ENCODE measurements around the gene TCAIM. TPM values are rescaled to one million over a fixed set of nuclear protein-coding genes. Genes with fewer than 3 reads are reported as not detected.

The TCAIM gene
- polyA plus RNA-seq, 1 donor from 2014 or later = 38.1 TPM

GRCh38 chr3:44324584-44324983 lies 14.0 kb upstream of the TCAIM start:
- Histone ChIP-seq H3F3A (ENCODE audit: insufficient read depth, low read length, poor library complexity, severe bottlenecking) (no peaks in the 10 kb centered on the region), H3K9me2 (ENCODE audit: insufficient read depth, low read length) (no peaks in the 10 kb centered on the region)
- no peak for TF ChIP-seq EZH2 (IDR thresholded peaks at IDR 0.05; ENCODE audit: borderline replicate concordance, insufficient read depth, low read length, poor library complexity, severe bottlenecking)

GRCh38 chr3:44326019-44326418 lies 12.5 kb upstream of the TCAIM start:
- Histone ChIP-seq H3K36me3 (ENCODE audit: insufficient read depth, low read length) (no peaks in the 10 kb centered on the region), H3F3A (ENCODE audit: insufficient read depth, low read length, poor library complexity, severe bottlenecking) (no peaks in the 10 kb centered on the region), H3K27ac (ENCODE audit: low read length) (no peak overlapping the region), H3K27me3 (ENCODE audit: insufficient read depth, low read depth, low read length) (no peaks in the 10 kb centered on the region), H4K20me1 (ENCODE audit: insufficient read depth) (no peaks in the 10 kb centered on the region), H3K4me3 (ENCODE audit: low read length) (no peak overlapping the region), H3K79me2 (replicated peaks; ENCODE audit: insufficient read depth, low read length) (no peaks in the 10 kb centered on the region), H3K4me2 (ENCODE audit: low read length) (no peak overlapping the region), H2AFZ (ENCODE audit: low read depth, low read length) (no peak overlapping the region), H3K9me2 (ENCODE audit: insufficient read depth, low read length) (no peaks in the 10 kb centered on the region), H3K9ac (ENCODE audit: low read length) (no peak overlapping the region), H3K9me3 (ENCODE audit: low read length) (no peaks in the 10 kb centered on the region)
- no peak for TF ChIP-seq REST (IDR thresholded peaks at IDR 0.05; ENCODE audit: borderline replicate concordance)
- no peak for TF ChIP-seq CTCF (IDR thresholded peaks at IDR 0.05; ENCODE audit: poor library complexity, severe bottlenecking)
- TF ChIP-seq RAD21 (conservative IDR thresholded peaks at IDR 0.05) = no peak
- TF ChIP-seq EZH2 (IDR thresholded peaks at IDR 0.05; ENCODE audit: borderline replicate concordance, insufficient read depth, low read length, poor library complexity, severe bottlenecking) = no peak
- TF ChIP-seq MXI1 (conservative IDR thresholded peaks at IDR 0.05; ENCODE audit: poor library complexity, severe bottlenecking) = no peak
- TF ChIP-seq SMC3 (conservative IDR thresholded peaks at IDR 0.05; ENCODE audit: poor library complexity) = no peak
- no peak for TF ChIP-seq EP300 (conservative IDR thresholded peaks at IDR 0.05; ENCODE audit: poor library complexity, severe bottlenecking)
- TF ChIP-seq POLR2AphosphoS5 (IDR thresholded peaks at IDR 0.05) = no peak
- no peak for TF ChIP-seq TAF1 (IDR thresholded peaks at IDR 0.05; ENCODE audit: low read depth)

More at GRCh38 chr3:44324584-44324983, 14.0 kb upstream of the TCAIM start:
- Histone ChIP-seq H3K79me2 (replicated peaks; ENCODE audit: insufficient read depth, low read length) (no peaks in the 10 kb centered on the region), H4K20me1 (ENCODE audit: insufficient read depth) (no peaks in the 10 kb centered on the region), H3K4me2 (ENCODE audit: low read length) (no peak overlapping the region), H3K27me3 (ENCODE audit: insufficient read depth, low read depth, low read length) (no peaks in the 10 kb centered on the region), H3K9ac (ENCODE audit: low read length) (no peak overlapping the region), H3K36me3 (ENCODE audit: insufficient read depth, low read length) (no peaks in the 10 kb centered on the region), H2AFZ (ENCODE audit: low read depth, low read length) (no peak overlapping the region), H3K4me3 (ENCODE audit: low read length) (no peak overlapping the region), H3K9me3 (ENCODE audit: low read length) (no peaks in the 10 kb centered on the region), H3K27ac (ENCODE audit: low read length) (no peak overlapping the region)

GRCh38 chr3:44326515-44326914 lies 12.1 kb upstream of the TCAIM start:
- H3K4me2 ChIP-seq (ENCODE audit: low read length) = no peak overlapping the region
- no peaks in the 10 kb centered on the region for H3K36me3 ChIP-seq (ENCODE audit: insufficient read depth, low read length)
- H3K27me3 ChIP-seq (ENCODE audit: insufficient read depth, low read depth, low read length) = no peaks in the 10 kb centered on the region
- no peaks in the 10 kb centered on the region for H3K9me3 ChIP-seq (ENCODE audit: low read length)
- H3K4me3 ChIP-seq (ENCODE audit: low read length) = no peak overlapping the region
- no peak overlapping the region for H3K27ac ChIP-seq (ENCODE audit: low read length)
- H2AFZ ChIP-seq (ENCODE audit: low read depth, low read length) = no peak overlapping the region
- H3K9ac ChIP-seq (ENCODE audit: low read length) = no peak overlapping the region
- H4K20me1 ChIP-seq (ENCODE audit: insufficient read depth) = no peaks in the 10 kb centered on the region
- H3K9me2 ChIP-seq (ENCODE audit: insufficient read depth, low read length) = no peaks in the 10 kb centered on the region
- no peaks in the 10 kb centered on the region for H3F3A ChIP-seq (ENCODE audit: insufficient read depth, low read length, poor library complexity, severe bottlenecking)
- no peaks in the 10 kb centered on the region for H3K79me2 ChIP-seq (replicated peaks; ENCODE audit: insufficient read depth, low read length)
- TF ChIP-seq EZH2 (IDR thresholded peaks at IDR 0.05; ENCODE audit: borderline replicate concordance, insufficient read depth, low read length, poor library complexity, severe bottlenecking) = no peak

Measured in neural cell (in vitro differentiated cells).